Measurements from ENCODE around the gene TCEANC2.

TCEANC2 gene

GRCh38 chr1:54112705-54113368 is 59.4 kb downstream of the TCEANC2 start:
- DNase-seq (ENCODE audit: low read depth in 2 of 3, low spot score in 1 of 3), result no peak

- DNase-seq (ENCODE audit: low read depth in 2 of 3, low spot score in 1 of 3), result no peak
Observed at GRCh38 chr1:54114001-54114400, 60.6 kb downstream of the TCEANC2 start.

- DNase-seq (ENCODE audit: low read depth in 2 of 3, low spot score in 1 of 3), result no peak
Observed at GRCh38 chr1:54114955-54115354, 61.5 kb downstream of the TCEANC2 start.

GRCh38 chr1:54115520-54115919 is 62.1 kb downstream of the TCEANC2 start:
- DNase-seq (ENCODE audit: low read depth in 2 of 3, low spot score in 1 of 3), result no peak

- no peak for DNase-seq (ENCODE audit: low read depth in 2 of 3, low spot score in 1 of 3)
Observed at GRCh38 chr1:54117815-54118563, 64.6 kb downstream of the TCEANC2 start.

GRCh38 chr1:54118704-54119103 is 65.3 kb downstream of the TCEANC2 start:
- no peak for DNase-seq (ENCODE audit: low read depth in 2 of 3, low spot score in 1 of 3)

- DNase-seq (ENCODE audit: low read depth in 2 of 3, low spot score in 1 of 3), result no peak
Observed at GRCh38 chr1:54120018-54120697, 66.8 kb downstream of the TCEANC2 start.

GRCh38 chr1:54120698-54121481 is 67.5 kb downstream of the TCEANC2 start:
- DNase-seq (ENCODE audit: low read depth in 2 of 3, low spot score in 1 of 3), result no peak

- DNase-seq (ENCODE audit: low read depth in 2 of 3, low spot score in 1 of 3), result peak; percentile 48 to 69 (median 54)
Observed at GRCh38 chr1:54121482-54122134, 68.2 kb downstream of the TCEANC2 start.

- no peak for DNase-seq (ENCODE audit: low read depth in 2 of 3, low spot score in 1 of 3)
Observed at GRCh38 chr1:54122135-54122751, 68.8 kb downstream of the TCEANC2 start.

GRCh38 chr1:54122992-54123391 is 69.6 kb downstream of the TCEANC2 start:
- DNase-seq (ENCODE audit: low read depth in 2 of 3, low spot score in 1 of 3), result no peak

GRCh38 chr1:54124472-54124871 is 71.1 kb downstream of the TCEANC2 start:
- DNase-seq (ENCODE audit: low read depth in 2 of 3, low spot score in 1 of 3), result no peak

GRCh38 chr1:54124906-54125305 is 71.5 kb downstream of the TCEANC2 start:
- no peak for DNase-seq (ENCODE audit: low read depth in 2 of 3, low spot score in 1 of 3)

GRCh38 chr1:54125386-54126070 is 72.1 kb downstream of the TCEANC2 start:
- DNase-seq (ENCODE audit: low read depth in 2 of 3, low spot score in 1 of 3), result no peak

GRCh38 chr1:54126271-54126815 is 72.9 kb downstream of the TCEANC2 start:
- no peak for DNase-seq (ENCODE audit: low read depth in 2 of 3, low spot score in 1 of 3)

GRCh38 chr1:54127594-54128300 is 74.3 kb downstream of the TCEANC2 start:
- DNase-seq (ENCODE audit: low read depth in 2 of 3, low spot score in 1 of 3), result no peak

- no peak for DNase-seq (ENCODE audit: low read depth in 2 of 3, low spot score in 1 of 3)
Observed at GRCh38 chr1:54129858-54130257, 76.5 kb downstream of the TCEANC2 start.

GRCh38 chr1:54131419-54131818 is 78.0 kb downstream of the TCEANC2 start:
- no peak for DNase-seq (ENCODE audit: low read depth in 2 of 3, low spot score in 1 of 3)

- no peak for DNase-seq (ENCODE audit: low read depth in 2 of 3, low spot score in 1 of 3)
Observed at GRCh38 chr1:54132495-54132894, 79.1 kb downstream of the TCEANC2 start.

Data from stimulated activated CD4-positive, alpha-beta T cell treated with anti-CD3 and anti-CD28 coated beads, Interleukin-12 subunit alpha, Interleukin-12 subunit beta, amount 100 ng/mL, for 48 hours (primary cell).